HG02884 (cell line): ENCODE results near the gene NFIC.

Source experiments
- ATAC-seq: cut with Tn5 transposase; IDR thresholded peaks from one replicate; pipeline ENCODE4 v1.9.1; 2021; ENCODE audit warnings: mild to moderate bottlenecking, moderate library complexity; ENCODE audit not compliant: unreplicated experiment

The NFIC gene

GRCh38 chr19:3464587-3465235 is 98.3 kb downstream of the NFIC start:
- ATAC-seq: no peak

- ATAC-seq: no peak
Measured at GRCh38 chr19:3465552-3465951, 99.2 kb downstream of the NFIC start.

GRCh38 chr19:3466635-3467034 is 100.3 kb downstream of the NFIC start:
- ATAC-seq: no peak

- no peak for ATAC-seq
Measured at GRCh38 chr19:3467437-3468198, 101.2 kb downstream of the NFIC start.

- no peak for ATAC-seq
Measured at GRCh38 chr19:3468211-3468610, 101.8 kb downstream of the NFIC start.

GRCh38 chr19:3469638-3470499 is 103.5 kb downstream of the NFIC start:
- no peak for ATAC-seq

- no peak for ATAC-seq
Measured at GRCh38 chr19:3470500-3471128, 104.2 kb downstream of the NFIC start.

- no peak for ATAC-seq
Measured at GRCh38 chr19:3471954-3472655, 105.7 kb downstream of the NFIC start.

GRCh38 chr19:3474010-3474409 is 107.6 kb downstream of the NFIC start:
- no peak for ATAC-seq

- no peak for ATAC-seq
Measured at GRCh38 chr19:3474614-3475013, 108.2 kb downstream of the NFIC start.

GRCh38 chr19:3475449-3475848 is 109.1 kb downstream of the NFIC start:
- no peak for ATAC-seq

GRCh38 chr19:3476830-3477229 is 110.4 kb downstream of the NFIC start:
- ATAC-seq: no peak

GRCh38 chr19:3477506-3477905 is 111.1 kb downstream of the NFIC start:
- ATAC-seq: no peak

GRCh38 chr19:3477951-3478350 is 111.6 kb downstream of the NFIC start:
- ATAC-seq: no peak

GRCh38 chr19:3478409-3479176 is 112.2 kb downstream of the NFIC start:
- ATAC-seq: no peak

GRCh38 chr19:3479177-3479833 is 112.9 kb downstream of the NFIC start:
- no peak for ATAC-seq

- no peak for ATAC-seq
Measured at GRCh38 chr19:3479834-3480215, 113.4 kb downstream of the NFIC start.

- no peak for ATAC-seq
Measured at GRCh38 chr19:3480383-3481091, 114.2 kb downstream of the NFIC start, which contains the start of gene SMIM24. Gene SMIM24, minus strand, starts transcription at chr19:3480525. Its CDS starts 62 bp downstream, at chr19:3480463.
